GM19035 (cell line): Measurements from ENCODE around the gene SNX10.

Experiments
- ATAC-seq: cut with Tn5 transposase; IDR thresholded peaks from one replicate; pipeline ENCODE4 v1.9.1; 2021; ENCODE audit not compliant: unreplicated experiment

SNX10 gene

DNA sequence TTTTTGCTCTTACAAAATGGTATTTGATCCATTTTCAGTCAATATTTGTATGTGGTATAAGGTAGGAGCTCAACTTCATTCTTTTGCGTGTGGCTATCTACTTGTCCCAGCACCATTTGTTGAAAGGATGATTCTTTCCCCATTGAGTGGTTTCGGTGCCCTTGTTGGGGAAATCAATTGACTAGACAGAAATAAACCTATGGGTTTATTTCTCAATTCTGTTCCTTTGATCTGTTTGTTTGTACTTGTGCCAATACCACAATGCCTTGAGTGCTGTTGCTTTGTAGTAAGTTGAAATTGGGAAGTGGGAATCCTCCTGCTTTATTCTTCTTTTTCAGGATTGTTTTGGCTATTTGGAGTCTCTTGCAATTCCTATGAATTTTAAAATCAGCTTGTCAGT, 41.0 kb downstream of the SNX10 start:
- ATAC-seq: no peak

- no peak for ATAC-seq
These were observed 42.7 kb downstream of the SNX10 start for GRCh38 chr7:26334166-26334859.

- ATAC-seq: no peak
These were observed 45.7 kb downstream of the SNX10 start for GRCh38 chr7:26337232-26337865.

DNA sequence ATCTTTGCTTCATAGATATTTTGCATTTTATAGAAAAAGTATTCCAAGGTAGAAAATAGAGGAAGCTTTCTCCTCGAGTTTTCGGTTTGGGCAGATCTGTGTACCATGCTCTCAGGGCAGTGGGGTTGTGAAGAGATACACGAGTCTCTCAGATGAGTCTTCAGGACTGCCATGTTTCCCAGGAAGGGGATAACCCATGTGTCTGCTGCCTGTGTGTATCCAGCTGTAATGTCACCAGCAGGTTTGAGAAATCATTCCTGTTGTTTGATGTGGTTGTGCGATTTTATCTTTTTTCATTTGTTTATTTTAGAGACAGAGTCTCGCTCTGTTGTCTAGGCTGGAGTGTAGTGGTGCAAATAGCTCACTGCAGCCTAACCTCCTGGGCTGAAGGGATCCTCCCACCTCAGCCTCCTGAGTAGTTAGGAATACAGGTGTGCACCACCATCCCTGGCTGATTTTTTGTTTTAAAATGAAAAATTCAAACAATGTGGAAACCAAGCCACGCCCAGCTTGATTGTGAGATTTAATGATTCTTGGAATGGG, 48.9 kb downstream of the SNX10 start:
- no peak for ATAC-seq

DNA sequence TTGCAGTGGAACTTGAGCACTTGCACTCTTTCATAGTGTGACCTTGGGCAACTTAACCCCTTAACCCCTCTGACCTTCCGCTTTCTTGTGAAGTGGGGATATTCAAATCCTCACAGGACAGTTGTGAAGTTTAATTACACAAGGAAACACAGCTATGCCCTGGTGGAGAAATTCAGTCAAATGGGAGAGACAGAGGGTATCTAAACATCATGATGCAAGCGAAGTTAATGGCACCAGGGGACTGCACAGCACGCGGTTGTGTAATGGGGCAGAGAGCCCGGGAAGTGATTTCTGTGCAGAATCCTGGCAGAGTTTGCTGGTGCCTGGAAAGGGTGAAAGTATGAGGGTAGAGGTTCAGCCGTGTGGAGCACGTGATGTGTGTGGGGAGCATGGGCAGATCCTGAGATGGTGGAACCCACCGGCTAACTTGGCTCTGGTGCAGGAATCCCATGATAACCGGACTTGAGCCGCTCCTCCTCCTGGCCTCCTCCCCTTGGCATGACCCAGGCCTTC, 51.7 kb downstream of the SNX10 start:
- no peak for ATAC-seq

- no peak for ATAC-seq
These were observed 52.2 kb downstream of the SNX10 start for GRCh38 chr7:26343837-26344236.

DNA sequence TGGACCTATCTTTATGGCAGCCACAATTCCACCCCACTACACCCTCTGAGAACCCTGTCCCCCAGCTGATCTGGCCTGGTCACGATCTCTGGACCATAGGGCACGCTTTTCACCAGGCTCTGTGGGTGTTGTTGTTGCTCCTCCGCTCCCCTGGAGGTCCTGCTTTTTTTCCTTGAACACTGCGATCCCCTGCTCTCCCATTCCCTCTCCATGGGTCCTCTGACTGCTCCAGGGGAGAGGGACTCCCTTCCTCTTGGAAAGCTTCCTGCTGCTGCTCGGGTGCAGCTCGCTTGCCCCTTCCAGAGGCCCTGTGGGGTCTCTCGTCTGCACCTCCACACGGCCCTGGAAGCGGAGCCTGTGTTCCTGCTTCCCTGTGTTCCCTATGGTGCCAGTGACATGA, 53.5 kb downstream of the SNX10 start:
- no peak for ATAC-seq

GRCh38 chr7:26345837-26346236, 54.2 kb downstream of the SNX10 start:
- no peak for ATAC-seq

- ATAC-seq: no peak
These were observed 55.0 kb downstream of the SNX10 start for GRCh38 chr7:26346611-26347203.

DNA sequence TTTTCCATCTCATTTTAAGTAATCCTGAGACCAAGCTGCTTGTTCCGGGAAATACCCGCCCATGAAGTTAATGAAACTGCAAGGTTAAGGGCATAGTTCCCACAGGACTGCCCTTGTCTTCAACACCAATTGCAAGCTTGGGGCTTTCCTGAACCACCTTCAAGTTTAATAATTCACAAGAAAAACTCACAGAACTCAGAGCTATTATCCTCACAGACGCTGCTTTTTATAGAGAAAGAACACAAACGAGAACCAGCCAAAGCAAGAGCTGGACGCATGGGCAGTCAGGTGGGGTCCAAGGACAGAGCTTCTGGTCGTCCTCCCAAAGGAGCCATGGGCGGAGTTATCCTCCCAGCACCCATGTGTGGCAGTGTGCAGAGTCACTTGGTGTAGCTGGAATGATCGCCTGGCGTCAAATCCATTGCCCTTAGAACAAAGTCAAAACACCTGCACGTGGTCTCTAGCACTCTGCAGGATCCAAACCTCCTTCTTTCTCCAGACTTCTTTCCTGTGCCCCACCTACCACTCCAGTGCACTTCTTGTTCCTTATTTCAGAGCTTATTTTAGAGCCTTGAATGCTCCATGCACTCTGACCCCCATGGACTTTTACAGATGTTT, 56.7 kb downstream of the SNX10 start:
- ATAC-seq: no peak

DNA sequence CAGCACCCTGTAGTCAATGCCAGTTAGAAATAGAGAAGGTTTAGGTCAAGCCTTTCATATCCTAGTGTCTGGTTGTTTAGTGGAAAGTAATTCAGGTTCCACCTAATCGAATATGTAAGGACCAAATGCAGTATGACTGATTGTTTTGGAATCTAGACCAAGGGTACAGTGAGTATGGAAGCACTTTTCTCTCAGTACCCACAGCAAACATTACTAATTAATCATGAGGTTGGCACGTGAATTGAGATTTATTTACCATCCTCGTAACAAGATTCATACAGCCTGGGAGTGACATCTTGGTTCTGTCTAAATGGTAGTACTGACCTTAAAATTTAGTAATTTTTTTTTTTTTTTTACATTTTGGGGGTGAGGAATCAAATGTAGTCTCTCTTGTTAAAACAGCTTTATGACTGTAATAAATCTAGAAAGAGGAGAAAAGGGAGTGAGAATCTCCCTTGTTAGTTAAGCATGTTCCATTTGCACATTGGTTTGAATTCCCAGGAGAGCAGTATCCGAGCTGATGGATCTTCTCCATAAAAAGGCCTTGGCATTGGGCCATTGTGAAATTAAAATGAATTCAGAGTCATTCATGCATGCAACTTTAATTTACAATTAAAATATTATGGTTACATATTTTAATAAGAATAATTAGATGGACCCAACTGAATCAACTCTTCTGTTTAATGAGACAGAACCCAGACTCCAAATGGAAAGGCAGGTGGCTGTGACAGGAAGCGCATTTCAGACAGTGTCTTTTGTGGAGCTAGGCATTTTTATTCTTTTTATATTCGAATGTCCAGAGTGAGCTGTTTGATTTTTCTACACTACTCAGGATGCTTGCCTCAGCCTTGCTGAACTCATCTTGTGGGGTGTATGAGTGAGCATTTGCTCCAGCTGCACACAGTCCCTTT, 57.6 kb downstream of the SNX10 start:
- no peak for ATAC-seq

DNA sequence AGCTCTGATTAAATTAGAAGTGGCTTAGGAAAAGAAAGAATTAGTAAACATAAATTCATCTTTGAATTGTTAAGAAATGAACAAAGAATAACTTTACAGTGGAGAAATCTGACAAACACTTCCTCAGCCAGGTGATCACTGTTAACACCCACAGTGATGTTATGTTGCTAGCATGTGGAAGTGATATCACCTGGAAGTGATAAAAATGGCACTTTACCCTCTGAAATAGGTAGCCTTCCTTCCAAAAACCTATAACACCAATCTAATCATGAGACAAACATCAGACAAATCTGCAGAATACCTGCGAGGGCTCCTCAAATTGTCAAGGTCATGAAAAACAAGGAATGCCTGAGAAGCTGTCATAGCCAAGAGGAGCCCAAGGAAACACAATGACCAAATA, 59.5 kb downstream of the SNX10 start:
- ATAC-seq: no peak

DNA sequence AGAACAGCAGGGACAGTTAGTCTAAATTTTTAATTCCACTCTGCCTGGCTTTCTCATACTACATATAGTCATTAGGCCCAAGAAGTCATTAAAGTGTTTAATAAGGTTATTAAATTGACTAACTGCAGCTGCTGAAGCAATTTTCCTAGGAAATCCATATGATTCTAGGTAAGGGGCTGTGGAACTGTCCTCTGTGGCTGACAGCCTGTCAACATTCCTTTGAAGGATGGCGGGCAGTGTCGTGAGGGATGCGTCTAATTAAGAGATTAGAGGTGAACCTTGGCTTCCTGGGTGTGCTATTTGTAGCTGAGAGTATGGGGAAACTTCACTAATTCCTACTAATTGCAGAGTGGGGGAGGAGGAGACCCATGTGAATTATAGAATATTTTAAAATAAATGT, 64.6 kb downstream of the SNX10 start:
- no peak for ATAC-seq

DNA sequence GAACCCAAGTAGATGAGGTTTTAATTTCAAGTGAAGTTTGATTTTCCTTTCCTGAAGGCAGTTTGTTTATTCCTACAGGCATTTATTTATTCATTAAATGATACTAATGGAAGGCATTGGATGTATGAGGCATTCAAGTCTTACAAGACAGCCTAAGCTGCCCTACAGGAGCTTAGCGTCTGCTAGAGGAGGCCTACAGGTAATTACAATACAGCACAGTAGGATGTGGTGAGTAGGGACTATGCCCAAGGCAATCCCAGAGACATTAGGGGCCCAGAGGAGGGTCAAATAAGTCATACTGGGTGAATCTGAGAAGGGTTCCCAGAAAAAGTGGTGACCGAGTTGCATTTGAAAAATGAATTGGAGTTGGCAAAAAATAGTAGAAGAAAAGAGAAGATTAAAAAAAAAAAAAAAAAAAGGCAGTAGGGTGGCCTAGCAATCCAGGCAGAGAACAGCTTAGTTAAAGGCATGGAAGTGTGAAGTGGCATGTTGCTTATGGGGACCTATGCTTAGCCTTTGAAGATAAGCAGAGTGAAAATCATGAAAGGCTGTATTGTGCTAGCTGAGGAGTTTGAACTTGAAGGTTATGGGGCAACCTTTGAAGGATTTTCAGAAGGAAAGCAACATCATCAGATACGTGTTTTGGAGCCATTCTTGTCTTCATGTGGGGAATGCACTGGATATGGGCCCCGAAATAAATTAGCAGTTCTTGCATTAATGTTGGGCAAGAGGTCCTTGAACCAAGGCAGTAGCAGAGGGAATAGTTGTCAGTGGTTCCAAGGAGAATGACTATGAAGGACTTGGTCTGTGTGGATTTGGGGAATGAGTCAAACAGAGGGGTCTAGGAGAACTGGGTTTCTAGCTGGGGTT, 65.5 kb downstream of the SNX10 start:
- ATAC-seq: no peak

- ATAC-seq: no peak
These were observed 66.1 kb downstream of the SNX10 start for GRCh38 chr7:26357799-26358151.

GRCh38 chr7:26360650-26361049, 69.0 kb downstream of the SNX10 start:
- ATAC-seq: no peak

DNA sequence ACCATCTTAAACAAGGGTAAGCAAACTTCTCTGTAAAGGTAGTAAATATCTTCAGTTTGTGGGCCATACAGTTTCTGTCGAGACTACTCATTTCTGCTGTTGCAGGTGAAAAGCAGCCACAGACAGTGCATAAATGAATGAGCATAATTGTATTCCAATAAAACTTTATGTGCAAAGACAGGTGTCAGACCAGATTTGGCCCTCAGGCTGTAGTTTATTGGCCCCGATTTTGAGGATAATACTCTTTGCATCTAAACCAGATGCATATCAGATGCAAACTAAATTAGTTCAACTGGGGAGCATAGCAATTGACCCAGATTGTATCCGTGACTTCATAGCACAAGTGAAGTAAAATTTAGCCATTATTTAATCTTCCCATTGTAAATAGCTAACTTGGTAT, 70.0 kb downstream of the SNX10 start:
- no peak for ATAC-seq

DNA sequence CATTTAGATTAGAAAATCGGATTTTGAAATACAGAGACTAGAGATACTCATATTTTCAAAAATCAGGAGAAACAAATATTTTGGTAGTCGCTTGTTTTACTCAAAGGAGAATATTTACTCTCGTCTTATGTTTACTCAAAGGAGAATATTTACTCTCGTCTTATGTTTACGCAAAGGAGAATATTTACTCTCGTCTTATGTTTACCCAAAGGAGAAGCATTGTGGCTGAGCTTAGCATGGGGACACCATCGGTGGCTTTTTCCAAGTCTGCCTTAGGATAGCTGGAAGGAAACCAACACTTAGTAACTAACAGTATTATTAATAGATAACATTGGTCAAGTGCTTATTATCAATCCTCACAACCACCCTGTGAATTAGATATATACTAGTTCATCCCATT, 71.8 kb downstream of the SNX10 start:
- ATAC-seq: no peak

- peak; percentile 90 for ATAC-seq
These were observed 73.6 kb downstream of the SNX10 start for GRCh38 chr7:26365077-26365900.
